Suppressor macrophage (primary cell): ENCODE data around the gene ALX4.
A peak's percentile ranks its signal among the peaks of the same experiment; 100 is the strongest.

ENCODE experiments used
- DNase-seq, 4 experiments: peaks; one replicate each; pipeline ENCODE4 v3.0.0-alpha.2; 2020 to 2022

ALX4 gene

DNA sequence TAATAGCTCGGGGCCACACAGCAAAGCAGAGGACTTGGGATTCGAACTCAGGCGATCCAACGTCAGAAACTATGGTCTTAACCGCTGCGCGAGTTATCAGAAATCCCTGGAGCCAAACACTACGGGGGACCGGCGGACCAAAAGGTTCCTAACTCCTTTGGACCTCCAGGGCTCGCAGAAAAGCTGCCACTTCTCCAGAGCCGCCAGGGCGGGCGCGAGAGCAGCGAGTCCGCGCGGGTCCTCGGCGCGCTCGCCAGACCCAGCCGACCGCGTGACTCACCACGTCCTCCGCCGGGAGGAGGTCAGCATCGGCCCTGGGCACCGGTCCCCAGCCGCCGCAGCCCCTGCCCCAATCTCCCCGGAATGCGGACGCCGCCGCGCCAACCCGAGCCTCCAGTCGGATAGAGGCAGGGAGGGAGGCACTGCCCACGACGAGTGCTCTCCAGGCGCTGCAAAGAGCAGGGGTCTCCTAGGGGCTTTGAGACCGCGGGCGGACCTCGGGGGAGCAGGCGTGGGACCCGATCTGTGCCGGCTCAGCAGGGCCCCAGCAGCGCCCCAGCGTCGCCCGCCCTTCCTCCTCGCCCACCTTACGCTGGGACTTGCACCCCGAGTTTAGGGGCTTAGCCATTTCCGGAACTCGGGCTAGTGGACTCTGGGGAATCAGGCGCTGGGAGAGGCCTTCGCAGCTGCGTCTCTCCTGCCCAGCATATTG, 6.2 kb upstream of the ALX4 start:
- no peak for DNase-seq

DNA sequence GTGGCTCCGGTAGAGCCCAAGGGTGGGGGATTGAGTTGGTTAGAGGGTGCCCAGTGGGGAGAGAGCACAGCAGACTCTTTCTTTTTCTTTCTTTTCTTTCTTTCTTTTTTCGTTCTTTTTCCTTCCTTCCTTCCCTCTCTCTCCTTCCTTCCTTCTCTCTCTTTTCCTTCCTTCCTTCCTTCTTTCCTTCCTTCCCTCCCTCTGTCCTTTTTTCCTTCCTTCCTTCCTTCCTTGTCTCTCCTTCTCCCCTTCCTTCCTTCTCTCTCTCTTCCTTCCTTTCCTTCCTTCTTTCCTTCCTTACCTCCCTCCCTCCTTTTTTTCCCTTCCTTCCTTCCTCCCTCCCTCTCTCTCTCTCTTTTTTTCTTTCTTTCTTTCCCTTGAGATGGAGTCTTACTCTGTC, 4.8 kb upstream of the ALX4 start:
- no peak for DNase-seq

DNA sequence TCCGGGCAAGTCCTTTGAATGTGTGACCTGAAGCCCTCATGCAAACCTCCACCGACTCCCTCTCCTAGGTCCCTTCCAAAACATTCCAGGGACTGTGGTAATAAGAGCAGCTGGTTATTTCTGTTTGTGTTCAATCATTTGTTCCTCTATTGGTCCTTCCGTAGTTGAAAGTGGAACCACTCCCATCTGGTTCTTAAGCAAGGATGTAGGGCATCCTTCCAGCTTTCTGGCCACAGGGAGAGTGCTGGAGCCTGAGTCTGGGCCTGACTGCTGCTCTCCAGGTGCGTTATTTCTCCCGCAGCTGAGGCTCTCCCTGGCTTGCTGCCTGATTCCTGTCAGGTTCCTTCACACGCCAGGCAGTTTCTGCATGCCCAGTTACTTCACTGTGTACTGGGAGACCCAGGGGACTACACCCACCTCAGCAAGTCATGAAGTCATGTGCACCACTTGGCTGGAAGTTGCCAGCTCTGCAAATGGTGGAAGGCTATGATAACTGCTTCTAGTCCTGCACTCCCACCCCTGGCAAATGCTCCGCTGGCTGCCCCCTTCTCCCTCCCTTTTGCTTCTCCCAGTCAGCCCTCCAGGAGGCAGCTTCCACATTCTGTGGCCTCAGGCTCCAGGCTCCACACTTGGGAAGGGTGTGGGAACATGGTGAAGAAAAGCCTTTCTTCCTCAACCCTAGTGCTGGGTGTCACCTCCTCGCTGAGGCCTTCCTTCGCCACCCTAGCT, 4.0 kb upstream of the ALX4 start:
- DNase-seq, result no peak

DNA sequence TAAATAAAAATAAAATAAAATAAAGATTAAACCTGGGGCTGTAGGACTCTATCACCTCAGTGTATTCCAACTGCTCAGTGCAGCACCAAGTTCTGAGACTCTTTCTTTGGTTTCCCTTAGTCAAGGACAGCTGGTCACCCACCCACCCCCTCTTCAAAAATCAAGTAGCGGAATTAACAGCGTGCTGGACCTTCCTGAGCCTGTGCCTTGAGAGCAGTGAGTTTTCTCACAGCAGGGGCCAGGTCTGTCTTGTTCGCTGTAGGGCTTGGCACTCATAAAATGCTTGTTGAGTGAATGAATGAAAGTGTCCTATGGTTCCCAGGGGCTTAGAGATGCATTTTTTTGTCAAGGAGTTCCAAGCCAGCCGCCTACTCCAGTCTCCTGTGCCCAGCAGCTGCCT, 2.9 kb upstream of the ALX4 start:
- no peak for DNase-seq

DNA sequence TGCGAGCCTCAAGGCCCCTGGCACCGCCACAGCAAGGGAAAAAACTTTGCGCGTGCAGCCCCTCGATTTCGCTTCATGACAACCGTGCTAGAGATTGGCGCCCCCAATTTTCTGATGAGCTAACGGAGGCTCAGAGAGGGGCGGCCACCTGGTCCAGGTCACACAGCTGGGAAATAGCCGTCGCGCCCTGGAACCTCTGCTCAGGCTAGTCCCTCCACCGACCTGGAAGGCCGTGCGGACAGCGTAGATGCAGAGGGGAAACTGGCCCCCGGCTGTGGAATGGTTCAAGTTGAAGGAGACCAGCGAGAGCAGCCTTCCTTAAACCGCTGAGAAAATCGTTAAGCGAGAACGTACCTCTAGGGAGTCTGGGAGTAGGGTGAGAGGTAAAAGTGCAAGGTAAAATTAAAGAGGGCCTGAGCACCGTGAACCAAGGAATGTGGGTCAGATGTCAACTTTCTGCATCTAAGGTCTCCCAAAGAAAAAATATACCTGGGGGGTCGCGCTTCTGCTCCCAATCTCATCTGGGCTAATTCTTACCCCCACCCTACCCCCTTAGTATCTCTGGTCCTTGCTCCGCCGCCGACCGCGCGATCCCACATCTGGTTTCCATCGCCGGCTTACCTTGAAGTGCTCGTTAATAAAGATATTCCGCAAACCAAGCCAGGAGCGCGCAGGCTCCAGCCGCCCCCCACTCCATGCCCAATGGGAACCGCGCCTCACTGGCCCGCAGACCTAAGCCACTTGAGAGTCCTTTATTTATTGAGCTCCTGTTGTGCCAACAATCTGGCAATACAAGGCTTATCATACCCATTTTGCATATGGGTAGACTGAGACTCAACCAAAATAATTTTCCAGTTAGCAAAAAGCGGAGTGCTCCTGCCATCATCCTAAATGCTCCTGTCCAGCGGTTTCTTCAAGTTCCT, 1.7 kb upstream of the ALX4 start:
- no peak for DNase-seq

DNA sequence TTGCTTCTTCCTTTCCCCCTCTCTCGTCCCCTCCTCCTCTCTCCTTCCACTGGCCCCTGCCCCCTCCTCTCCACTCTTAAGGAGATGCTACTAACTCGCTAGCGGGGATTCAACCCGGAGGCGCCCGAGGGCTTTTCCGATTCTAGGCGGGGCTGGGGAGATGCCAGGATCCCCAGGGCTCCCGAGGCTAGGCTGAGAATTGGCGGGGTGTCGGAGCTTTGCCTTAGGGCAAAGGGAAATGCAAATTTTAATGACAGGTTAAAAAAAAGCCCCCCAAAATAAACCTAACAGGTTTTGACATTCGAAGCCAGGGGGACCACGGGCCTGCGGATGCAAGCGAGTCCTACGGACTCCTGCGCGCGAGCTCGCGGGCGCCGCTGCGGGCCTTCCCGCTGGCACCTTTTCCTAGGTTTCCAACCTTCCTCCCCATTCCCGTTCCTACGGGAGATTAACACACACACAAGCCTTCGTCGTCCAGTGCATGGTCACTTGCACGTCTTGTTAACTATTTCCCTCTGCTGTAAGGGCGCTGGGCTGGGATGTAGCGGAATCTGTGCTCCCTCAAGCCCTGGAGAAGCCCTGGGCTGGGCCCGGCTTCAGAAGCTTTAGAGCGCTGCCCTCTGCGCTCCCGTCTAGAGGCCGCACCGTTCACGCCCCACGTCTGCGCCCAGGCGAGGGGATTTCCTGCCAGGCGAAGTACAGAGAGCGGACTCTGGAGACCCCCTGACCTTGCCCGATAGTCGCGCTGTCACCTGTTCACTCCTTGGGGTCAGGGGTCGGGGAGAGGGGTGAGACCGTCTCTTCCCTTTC, 729 bp upstream of the ALX4 start:
- DNase-seq, result no peak

DNA sequence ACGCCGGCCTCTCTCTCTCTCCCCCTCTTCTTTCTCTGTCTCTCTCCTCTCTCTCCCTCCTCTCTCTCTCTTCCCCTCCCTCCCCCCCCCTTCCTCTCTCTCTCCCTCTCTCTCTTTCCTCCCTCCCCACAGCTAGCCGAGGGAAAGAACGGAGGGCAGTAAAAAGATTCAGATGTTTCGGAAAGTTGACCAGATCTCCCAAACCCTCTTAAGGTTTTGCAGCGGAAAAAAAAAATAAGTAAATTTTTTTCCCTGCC, 195 bp upstream of the ALX4 start:
- no peak for DNase-seq

DNA sequence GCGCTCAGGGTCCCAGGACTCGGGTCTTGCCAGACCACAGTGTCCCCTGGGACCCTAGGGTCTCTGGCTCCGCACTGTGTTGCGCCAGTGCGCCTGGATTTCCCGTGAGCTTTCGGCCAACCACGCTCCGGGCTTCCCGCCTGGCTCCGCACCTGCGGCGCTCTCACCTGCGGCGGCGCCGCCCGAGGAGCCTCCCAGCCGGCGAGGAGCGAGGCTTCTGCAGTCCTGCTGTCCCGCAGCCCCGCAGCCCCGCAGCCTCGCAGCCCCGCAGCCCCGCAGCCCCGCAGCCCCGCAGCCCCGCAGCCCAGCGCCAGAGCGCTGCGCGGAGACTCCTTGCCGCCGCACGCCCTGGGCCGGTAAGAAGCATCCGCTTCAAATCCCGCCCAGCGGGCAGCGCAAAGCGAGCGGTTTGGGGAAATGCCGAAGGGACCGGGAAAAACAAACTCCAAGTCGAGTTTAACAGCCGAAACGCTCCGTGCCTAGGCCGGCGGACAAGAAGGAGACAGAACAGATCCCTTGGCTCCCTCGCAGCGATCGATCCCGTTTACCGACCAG, 939 bp downstream of the ALX4 start:
- peak in 1 of 4 experiments; percentile 39 for DNase-seq

DNA sequence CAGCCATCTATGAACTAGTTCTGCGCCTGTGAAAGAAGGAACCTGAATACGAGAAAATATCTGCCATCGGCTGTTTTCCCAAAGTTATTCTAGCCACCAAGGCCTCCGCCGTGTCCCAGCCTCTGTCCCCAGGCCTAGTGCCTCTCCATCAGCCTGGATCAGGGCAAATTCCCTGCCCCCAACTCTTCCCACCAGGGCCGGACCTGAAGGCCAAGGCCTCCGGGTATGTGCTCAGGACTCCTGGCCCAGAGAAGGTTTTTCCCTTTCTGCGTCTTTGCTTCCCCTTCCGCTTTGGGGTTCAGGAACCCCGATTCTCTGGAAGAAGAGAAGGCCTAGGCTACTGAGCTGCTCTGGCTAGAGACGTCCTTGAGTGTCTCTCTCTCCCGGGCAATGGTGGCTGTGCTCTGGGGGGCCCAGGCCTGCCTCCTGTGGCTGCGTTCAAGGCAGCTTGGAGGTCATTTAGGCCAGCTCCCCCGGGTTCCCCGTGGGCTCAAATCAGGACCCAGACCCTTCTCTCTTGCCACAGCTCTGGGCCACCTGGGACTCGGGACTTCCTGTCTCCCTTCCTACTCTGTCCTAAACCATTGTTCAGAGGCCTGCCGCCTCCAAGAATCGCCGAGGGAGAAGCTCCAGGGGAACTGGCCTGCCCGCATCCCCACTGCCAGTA, 1.6 kb downstream of the ALX4 start:
- no peak for DNase-seq

DNA sequence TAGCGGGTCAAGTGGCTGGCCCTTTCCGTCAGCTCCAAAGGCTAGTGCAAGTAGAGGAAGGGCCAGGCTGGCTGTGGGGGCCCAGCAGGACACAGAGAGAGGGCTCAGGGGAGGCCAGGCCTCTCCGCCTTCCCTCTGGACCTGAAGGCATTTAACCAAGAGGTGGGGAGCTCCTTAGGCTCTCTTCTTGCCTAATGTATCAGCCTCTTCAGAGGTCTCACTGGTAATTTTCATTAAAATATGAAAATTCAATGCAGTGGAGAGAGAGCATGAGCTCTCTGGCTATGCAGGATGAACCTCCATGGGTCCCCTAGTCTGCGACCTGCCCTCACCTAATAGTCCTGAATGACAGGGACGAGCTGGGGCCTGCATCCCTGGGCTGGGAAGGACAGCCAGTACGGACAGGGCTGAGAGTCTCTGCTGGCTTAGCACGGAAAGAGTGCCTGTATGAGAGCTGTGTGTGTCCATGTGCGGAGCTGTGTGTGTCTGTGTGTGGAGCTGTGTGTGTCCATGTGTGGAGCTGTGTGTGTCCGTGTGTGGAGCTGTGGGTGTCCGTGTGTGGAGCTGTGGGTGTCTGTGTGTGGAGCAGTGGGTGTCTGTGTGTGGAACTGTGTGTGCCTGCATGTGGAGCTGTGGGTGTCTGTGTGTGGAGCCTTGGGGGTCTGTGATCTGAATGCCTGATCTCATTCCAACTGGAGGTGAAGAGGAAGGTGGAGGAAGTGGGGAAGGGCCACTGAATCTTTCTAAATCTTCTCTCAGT, 2.4 kb downstream of the ALX4 start:
- DNase-seq, result no peak

DNA sequence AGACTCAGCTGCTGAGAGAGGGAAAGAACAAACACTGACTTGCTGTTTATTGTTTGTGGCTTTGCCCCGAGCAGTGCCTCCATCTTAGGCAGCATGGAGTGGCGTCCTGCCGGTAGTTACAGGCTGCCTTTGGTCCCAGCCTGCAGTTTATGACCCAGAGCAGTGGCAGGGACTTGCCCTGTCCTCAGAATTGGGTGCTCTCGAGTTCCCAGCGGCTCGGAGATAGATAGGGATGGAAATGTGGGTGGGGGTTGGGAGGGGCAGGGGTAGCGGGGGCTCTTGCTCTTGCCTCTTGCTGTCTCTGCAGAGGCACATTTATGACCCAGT, 3.1 kb downstream of the ALX4 start:
- DNase-seq, result no peak

DNA sequence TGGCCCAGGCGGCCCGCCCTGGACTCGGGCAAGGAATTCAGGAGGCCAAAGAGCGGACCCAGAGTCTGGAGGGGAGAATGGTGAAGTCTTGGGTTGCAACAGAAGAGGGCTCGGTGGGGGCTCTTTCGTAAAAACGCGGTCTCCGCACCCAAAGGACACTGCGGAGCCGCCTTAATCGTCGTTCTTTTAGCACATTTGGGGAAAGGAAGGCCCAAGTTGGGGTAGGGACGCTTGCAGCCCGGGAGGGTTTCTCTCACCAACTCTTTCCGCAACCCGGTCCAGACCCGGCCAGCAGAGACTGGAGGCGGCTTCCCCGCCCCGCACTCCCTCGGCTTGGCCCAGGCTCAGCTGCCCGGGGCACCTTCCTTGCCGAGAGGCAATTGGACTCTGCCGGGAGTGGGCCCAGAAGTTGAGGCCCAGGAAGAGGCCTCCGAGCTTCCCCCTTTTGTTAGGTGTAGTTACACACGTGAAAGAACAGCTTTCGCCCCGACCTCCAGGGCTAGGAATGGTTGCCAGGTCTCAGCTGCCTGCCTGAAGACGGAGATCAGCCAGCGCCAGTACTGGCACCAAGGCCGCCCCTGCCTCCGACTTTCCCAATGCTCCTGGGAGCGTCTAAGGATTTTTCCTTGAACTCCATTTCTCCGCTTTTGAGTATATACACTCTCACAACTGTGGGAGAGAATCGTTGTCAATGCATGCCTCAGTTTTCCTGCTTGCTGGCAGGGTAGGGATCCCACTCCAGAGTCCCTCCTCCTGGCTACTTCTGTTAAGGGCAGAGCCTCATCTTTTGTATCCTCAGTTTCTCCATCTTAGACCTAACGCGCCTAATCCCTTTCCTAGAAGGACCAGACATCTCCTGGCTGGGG, 3.7 kb downstream of the ALX4 start:
- peak in 1 of 4 experiments; percentile 16 for DNase-seq

DNA sequence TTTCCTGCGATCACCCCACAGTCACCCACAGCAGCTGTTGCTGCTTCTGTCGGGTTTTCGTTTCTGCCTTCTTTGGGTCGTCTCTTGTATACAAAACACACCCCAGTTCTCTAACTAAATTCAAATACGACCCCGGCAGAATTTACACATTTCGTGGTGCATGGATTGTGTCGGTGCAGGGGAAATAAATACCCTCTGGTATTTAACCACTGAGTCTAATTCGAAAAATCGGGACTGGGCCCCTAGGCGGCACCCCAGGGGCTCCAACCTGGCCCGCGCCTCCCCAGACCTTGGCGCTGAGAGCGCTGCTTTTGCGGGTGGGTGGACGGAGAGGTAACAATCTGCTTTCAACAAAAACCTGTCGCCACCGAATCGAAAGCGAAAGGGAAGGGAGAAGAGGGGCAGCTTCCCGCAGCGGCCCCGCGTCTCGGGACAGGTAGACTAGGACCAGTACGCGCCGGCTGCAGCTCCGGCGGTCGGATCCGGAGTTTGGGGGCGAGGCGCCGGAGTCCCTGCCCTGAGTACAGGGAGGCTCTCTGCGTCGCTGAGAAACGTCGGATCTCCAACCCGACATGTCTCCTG, 4.4 kb downstream of the ALX4 start:
- peak in 1 of 4 experiments; percentile 33 for DNase-seq

DNA sequence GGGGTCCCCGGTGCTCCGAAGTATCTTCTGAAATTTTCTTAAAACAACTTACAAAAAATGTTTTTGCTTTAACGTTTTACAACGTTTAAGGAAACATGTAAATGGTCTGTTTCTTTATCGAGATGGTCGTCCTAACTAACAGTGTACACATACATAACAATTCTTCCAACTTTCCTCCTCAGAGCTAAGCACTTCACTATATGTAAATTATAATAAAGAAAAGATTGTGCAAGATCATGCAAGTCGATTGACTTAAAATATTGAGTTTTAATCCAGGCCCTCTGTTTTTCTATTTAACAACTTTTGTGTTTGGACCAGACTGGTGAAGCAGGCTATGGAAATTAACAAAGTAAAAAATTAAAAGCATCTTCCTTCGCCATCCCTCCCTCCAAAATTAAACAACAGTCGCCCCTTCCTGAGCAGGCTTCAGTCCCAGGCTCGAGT, 4.9 kb downstream of the ALX4 start:
- DNase-seq, result no peak

DNA sequence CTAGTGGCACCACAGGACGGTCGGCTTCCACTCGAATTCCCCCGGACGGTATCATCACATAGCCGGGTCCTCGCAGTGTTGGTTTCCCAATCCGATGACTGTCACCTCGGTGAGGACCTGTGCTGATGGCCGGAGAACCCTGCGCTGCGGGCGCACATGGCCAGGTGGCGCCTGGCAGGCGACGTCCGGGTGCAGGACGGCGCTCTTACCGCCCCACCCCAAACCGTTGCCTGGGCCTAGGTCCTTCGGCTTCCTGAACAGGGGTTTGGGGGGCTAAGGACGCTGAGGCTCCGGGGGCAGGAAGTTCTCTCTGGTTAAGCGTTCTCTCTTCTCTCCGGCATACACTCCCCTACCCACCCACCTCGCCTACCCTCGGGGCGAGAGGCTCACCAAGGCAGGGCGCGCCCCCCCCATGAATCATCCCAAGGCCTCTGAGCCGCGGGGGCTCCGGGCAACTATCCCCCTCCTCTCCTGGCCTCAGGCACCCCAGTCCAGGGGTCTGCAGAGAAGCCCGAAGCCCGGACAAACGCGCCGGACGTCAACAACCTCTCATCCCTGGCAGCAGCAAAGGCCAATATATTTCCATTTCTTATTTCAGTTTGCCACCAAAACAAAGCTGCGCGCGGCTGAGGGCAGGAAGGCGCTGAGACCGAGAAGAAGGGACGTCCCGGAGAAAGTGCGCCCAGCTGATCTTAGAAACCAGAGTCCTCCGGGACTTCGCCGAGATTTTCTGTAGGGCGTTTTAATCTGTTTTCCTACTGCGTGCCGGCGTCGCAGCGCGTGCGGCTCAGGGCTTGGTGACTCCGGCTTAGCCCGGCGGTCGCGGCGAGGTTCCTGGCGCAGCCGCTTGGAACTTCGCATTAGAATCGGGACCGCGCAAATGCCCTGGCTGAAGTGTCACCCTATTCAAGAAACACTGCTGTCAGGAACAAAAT, 5.6 kb downstream of the ALX4 start:
- peak in 1 of 4 experiments; percentile 43 for DNase-seq

DNA sequence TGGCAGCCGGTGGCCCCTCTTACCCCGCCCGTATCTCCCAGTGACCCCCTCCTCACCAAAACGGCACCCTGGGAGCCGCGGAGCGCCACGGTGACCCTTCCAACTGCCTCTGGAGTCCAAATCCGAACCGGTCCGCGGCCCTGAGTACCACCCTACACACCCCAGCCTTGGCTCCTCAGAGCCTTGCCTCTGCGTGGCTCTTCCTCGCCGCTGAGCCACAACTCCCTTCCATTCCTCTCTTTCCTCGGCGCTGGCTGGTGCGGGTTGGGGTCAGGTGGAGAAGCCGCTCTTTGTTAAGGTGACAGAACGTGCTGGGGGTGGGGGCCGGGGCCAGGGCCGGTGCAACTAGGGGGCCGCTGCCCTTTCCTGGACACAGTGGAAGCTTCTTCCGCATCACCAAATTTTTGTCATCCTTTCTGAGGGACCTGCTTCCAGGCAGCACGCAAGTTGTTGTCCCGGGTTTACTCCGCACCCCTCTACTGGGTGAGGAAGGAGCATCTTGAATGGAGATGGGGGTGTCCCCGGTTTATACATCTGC, 6.5 kb downstream of the ALX4 start:
- DNase-seq, result no peak

DNA sequence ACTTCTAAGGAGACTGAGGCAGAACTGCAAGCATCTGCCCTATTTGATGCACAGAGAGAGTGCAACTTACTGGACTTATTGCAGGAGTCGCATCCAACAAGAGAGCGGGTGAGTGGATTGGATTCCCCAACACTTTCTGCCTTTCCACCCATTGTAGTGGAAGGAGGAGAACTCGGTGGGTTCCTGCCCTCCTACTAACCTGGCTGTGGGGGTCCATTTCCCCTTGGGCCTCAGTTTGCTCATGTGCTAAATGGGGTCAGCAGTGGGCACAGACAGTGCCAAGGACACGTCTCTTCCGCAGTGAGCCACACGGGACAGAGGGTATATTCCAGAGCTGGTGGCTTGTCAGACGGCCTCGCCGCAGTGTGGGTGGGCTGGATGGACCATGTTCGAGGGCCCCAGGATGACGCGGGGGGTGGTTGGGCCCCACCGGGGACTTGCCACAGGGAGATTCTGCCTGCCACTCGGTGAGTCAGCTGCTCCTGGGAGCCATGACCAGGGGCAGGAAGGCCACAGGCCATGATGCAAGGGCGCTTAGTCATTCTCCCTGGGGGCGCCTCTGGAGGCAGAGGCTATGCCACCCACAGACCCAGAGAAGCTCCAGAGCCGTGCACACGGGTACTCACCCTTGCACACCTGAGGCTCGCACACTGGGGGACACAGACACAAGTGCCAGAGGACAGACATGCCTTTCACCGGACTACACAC, 8.2 kb downstream of the ALX4 start:
- peak in 3 of 4 experiments; percentile 43 to 59 (median 43) for DNase-seq
